ENCODE data around the gene WDFY2. TPM values are rescaled to one million over a fixed set of nuclear protein-coding genes. Genes with fewer than 3 reads are reported as not detected.

Gene WDFY2
- total and polyA plus RNA-seq, 2 of the 13 experiments (the other 11 are each of a cell fraction or from before 2014, with no cell fraction given) = 22.6 to 27.0 TPM

GRCh38 chr13:51584731-51585672 is 740 bp downstream of the WDFY2 start (continued):
- TF ChIP-seq ZNF580 (CRISPR knock-in tag; IDR thresholded peaks at IDR 0.05; ENCODE audit: borderline replicate concordance, low read depth) (0 out of 2 replicates have a peak, but pooled peaks have one; percentile 15), SAP130 (CRISPR knock-in tag; IDR thresholded peaks at IDR 0.05; ENCODE audit: low read depth) (peak; percentile 77), NFKBIZ (CRISPR knock-in tag; IDR thresholded peaks at IDR 0.05) (no peak), TOE1 (CRISPR knock-in tag; IDR thresholded peaks at IDR 0.05) (no peak), KDM5A (IDR thresholded peaks at IDR 0.05; ENCODE audit: borderline replicate concordance, low read length) (peak; percentile 79; the same call in 1 of the 2 replicates), IKZF4 (CRISPR knock-in tag; IDR thresholded peaks at IDR 0.05; ENCODE audit: borderline replicate concordance, low read depth, not compliant biosample characterization) (peak; percentile 65), POLR2AphosphoS5 (IDR thresholded peaks at IDR 0.05; ENCODE audit: low read depth, low read length) (peak; percentile 45), ZNF772 (CRISPR knock-in tag; IDR thresholded peaks at IDR 0.05) (peak; percentile 27; the same call in 1 of the 2 replicates), ZNF33B (CRISPR knock-in tag; IDR thresholded peaks at IDR 0.05) (0 out of 2 replicates have a peak, but pooled peaks have one; percentile 44), ZFX (CRISPR knock-in tag; IDR thresholded peaks at IDR 0.05; ENCODE audit: low read depth) (peak; percentile 52; the same call in 1 of the 2 replicates), ZNF343 (CRISPR knock-in tag; IDR thresholded peaks at IDR 0.05) (no peak), ZNF550 (CRISPR knock-in tag; IDR thresholded peaks at IDR 0.05; ENCODE audit: borderline replicate concordance) (0 out of 2 replicates have a peak, but pooled peaks have one; percentile 36), ZNF552 (CRISPR knock-in tag; IDR thresholded peaks at IDR 0.05; ENCODE audit: borderline replicate concordance) (0 out of 2 replicates have a peak, but pooled peaks have one; percentile 67), HBP1 (CRISPR knock-in tag; IDR thresholded peaks at IDR 0.05; ENCODE audit: low read depth) (0 out of 2 replicates have a peak, but pooled peaks have one; percentile 37), MAFK (conservative IDR thresholded peaks at IDR 0.05 in 1 of 2, IDR thresholded peaks at IDR 0.05 in 1 of 2; ENCODE audit: low read length in 2 of 2) (peak; percentile 68 to 69), ATF6 (CRISPR knock-in tag; conservative IDR thresholded peaks at IDR 0.05) (no peak), ZNF883 (CRISPR knock-in tag; IDR thresholded peaks at IDR 0.05; ENCODE audit: not compliant biosample characterization) (peak; percentile 87), ZIK1 (CRISPR knock-in tag; IDR thresholded peaks at IDR 0.05; ENCODE audit: borderline replicate concordance, low read depth) (peak; percentile 22; the same call in 1 of the 2 replicates), ZNF615 (CRISPR knock-in tag; IDR thresholded peaks at IDR 0.05; ENCODE audit: borderline replicate concordance) (peak; percentile 28; the same call in 1 of the 2 replicates), TCF7 (IDR thresholded peaks at IDR 0.05; ENCODE audit: low read depth) (no peak), TARDBP (CRISPR knock-in tag; IDR thresholded peaks at IDR 0.05) (0 out of 2 replicates have a peak, but pooled peaks have one; percentile 30), MAFF (IDR thresholded peaks at IDR 0.05; ENCODE audit: low read depth, low read length) (peak; percentile 68; the same call in 1 of the 2 replicates), ZNF598 (CRISPR knock-in tag; IDR thresholded peaks at IDR 0.05; ENCODE audit: borderline replicate concordance) (peak; percentile 25; the same call in 1 of the 2 replicates), DR1 (CRISPR knock-in tag; IDR thresholded peaks at IDR 0.05) (no peak), ZNF790 (CRISPR knock-in tag; IDR thresholded peaks at IDR 0.05; ENCODE audit: borderline replicate concordance) (0 out of 2 replicates have a peak, but pooled peaks have one; percentile 51), HDAC1 (CRISPR knock-in tag; IDR thresholded peaks at IDR 0.05) (peak; percentile 26; the same call in 1 of the 2 replicates)

All from HepG2 (cell line).